ENCODE results near the gene CCDC86. TPM values are rescaled to one million over a fixed set of nuclear protein-coding genes. Genes with fewer than 3 reads are reported as not detected.

CCDC86 gene
- total RNA-seq, 1 experiment from 2014 or later = 53.5 TPM

DNA sequence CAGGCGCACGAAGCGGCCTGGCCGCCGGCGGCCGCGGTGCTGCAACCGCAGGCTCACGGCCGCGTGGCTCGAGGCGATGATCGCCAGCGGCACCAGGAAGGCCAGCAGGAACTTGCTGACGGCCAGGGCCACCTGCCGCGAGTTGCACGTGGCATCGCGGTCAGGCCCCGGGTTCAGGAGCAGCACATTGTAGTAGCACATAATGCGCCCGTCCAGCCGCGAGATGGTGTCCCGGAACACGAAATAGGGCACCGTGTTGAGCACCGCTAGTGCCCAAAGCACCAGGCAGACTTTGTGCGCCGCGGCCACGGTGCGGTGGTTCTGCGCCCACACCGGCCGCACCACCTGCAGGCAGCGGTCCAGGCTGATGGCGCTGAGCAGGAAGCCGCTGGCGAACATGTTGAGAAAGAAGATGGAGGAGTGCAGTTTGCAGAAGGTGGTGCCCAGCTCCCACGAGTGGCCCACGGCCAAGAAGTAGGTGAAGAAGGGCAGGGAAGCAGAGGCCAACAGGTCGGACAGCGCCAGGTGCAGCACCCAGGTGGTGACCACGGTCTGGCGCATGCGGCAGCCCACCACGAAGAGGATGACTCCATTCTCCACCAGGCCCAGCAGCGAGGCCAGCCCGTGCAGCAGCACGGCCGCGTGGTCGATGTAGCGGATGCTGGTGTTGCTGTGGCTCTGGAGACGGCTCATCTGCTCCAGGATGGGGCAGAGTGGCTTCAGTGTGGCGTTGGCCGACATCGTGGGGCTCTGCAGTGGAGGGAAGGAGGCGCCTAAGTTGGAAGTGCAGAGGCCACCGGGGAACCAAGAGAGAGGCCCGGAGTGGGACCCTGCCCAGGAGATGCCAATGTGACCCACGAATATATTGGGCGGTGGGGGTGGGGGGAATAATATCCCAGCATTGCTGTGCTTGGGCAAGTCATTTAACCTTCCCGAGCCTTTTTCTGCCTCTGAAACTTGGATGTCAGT, 11.4 kb downstream of the CCDC86 start:
- ATAC-seq (no peak), DNase-seq (ENCODE audit: low spot score) (no peak)
- POLR2A ChIA-PET = interaction anchor here (1.1 kb wide), 1 partner anchor 34 kb away, joined by 3 read pairs; no protein-coding TSS in a partner anchor
- H3K36me3 Mint-ChIP-seq = peaks cover 22% of the 10 kb centered on the region
- CTCF ChIA-PET = interaction anchor here (0.9 to 1.7 kb wide), 7 partner anchors 10 to 91 kb away, joined by 3 to 13 read pairs (median 5); no protein-coding TSS in a partner anchor
- H3K4me1 Mint-ChIP-seq = peaks cover 10% of the 10 kb centered on the region
- no peaks in the 10 kb centered on the region for H3K9me3 Mint-ChIP-seq
- H3K27ac Mint-ChIP-seq = no peak overlapping the region
- peaks cover 13% of the 10 kb centered on the region for H3K27me3 Mint-ChIP-seq (ENCODE audit: low read depth)
- TF ChIP-seq ELF4 (CRISPR knock-in tag; IDR thresholded peaks at IDR 0.05; ENCODE audit: low read depth) = no peak
- TF ChIP-seq, protein P1, sequence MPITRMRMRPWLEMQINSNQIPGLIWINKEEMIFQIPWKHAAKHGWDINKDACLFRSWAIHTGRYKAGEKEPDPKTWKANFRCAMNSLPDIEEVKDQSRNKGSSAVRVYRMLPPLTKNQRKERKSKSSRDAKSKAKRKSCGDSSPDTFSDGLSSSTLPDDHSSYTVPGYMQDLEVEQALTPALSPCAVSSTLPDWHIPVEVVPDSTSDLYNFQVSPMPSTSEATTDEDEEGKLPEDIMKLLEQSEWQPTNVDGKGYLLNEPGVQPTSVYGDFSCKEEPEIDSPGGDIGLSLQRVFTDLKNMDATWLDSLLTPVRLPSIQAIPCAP (CRISPR knock-in tag; IDR thresholded peaks at IDR 0.05) = peak; percentile 10; the same call in 1 of the 2 replicates
- no peak for TF ChIP-seq SOX15 (CRISPR knock-in tag; IDR thresholded peaks at IDR 0.05)
- TF ChIP-seq OVOL2 (CRISPR knock-in tag; IDR thresholded peaks at IDR 0.05; ENCODE audit: borderline replicate concordance) = no peak
- TF ChIP-seq, protein P2, sequence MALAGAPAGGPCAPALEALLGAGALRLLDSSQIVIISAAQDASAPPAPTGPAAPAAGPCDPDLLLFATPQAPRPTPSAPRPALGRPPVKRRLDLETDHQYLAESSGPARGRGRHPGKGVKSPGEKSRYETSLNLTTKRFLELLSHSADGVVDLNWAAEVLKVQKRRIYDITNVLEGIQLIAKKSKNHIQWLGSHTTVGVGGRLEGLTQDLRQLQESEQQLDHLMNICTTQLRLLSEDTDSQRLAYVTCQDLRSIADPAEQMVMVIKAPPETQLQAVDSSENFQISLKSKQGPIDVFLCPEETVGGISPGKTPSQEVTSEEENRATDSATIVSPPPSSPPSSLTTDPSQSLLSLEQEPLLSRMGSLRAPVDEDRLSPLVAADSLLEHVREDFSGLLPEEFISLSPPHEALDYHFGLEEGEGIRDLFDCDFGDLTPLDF (CRISPR knock-in tag; IDR thresholded peaks at IDR 0.05) = 0 out of 2 replicates have a peak, but pooled peaks have one; percentile 2
- TF ChIP-seq ZNF396 (CRISPR knock-in tag; IDR thresholded peaks at IDR 0.05; ENCODE audit: borderline replicate concordance) = no peak
- TF ChIP-seq, protein P3, sequence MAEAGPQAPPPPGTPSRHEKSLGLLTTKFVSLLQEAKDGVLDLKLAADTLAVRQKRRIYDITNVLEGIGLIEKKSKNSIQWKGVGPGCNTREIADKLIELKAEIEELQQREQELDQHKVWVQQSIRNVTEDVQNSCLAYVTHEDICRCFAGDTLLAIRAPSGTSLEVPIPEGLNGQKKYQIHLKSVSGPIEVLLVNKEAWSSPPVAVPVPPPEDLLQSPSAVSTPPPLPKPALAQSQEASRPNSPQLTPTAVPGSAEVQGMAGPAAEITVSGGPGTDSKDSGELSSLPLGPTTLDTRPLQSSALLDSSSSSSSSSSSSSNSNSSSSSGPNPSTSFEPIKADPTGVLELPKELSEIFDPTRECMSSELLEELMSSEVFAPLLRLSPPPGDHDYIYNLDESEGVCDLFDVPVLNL (CRISPR knock-in tag; IDR thresholded peaks at IDR 0.05; ENCODE audit: borderline replicate concordance, low read depth) = no peak
- no peak for TF ChIP-seq FOXK1 (CRISPR knock-in tag; IDR thresholded peaks at IDR 0.05)
- no peak for TF ChIP-seq ZNF317 (CRISPR knock-in tag; IDR thresholded peaks at IDR 0.05; ENCODE audit: borderline replicate concordance, low read depth)
- no peak for TF ChIP-seq ZNF263 (CRISPR knock-in tag; IDR thresholded peaks at IDR 0.05; ENCODE audit: low read depth)
- TF ChIP-seq JUN (CRISPR knock-in tag; IDR thresholded peaks at IDR 0.05) = no peak; the same call in 1 of the 2 replicates
- TF ChIP-seq, protein P4, sequence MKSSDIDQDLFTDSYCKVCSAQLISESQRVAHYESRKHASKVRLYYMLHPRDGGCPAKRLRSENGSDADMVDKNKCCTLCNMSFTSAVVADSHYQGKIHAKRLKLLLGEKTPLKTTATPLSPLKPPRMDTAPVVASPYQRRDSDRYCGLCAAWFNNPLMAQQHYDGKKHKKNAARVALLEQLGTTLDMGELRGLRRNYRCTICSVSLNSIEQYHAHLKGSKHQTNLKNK (CRISPR knock-in tag; IDR thresholded peaks at IDR 0.05) = no peak
- TF ChIP-seq ZBTB21 (CRISPR knock-in tag; IDR thresholded peaks at IDR 0.05; ENCODE audit: borderline replicate concordance) = no peak
- H3K4me3 Mint-ChIP-seq = no peak overlapping the region

DNA sequence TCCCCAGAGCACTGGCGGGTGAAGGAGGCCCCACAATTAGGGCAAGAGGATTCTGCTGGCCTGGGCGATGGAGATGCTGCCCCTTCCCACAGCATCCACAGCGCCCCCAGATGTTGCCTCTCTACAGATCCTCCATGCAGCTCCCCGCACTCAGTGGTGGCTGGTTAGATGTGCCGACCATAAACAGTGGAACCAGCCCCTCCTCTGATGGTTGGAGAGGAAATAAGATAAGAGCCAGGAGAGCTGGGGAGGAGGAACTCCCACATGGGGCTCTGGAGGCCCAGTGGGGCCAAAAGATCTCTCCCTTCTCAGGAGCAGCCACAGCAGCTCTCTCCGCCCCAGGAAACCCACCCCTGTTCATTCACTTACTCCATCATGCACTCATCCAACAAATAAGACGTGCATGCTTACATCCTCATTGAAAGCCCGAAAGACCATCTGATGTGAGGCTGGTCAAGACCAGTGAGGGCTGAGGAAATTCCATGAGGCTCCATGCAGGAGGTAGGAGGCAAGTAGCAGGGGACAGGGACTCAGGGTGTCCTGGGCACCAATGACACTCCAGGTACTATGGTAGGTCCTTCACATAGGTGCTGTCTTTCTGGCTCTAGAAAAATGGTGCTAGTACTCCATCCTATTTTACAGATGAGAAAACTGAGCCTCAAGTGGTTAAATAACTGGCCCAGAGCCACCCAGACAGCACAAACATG, 12.4 kb downstream of the CCDC86 start:
- Mint-ChIP-seq H3K4me1 (peaks cover 10% of the 10 kb centered on the region), H3K27me3 (ENCODE audit: low read depth) (peaks cover 13% of the 10 kb centered on the region), H3K36me3 (peaks cover 17% of the 10 kb centered on the region), H3K9me3 (no peaks in the 10 kb centered on the region), H3K4me3 (no peak overlapping the region), H3K27ac (no peak overlapping the region)
- TF ChIP-seq ZNF396 (CRISPR knock-in tag; IDR thresholded peaks at IDR 0.05; ENCODE audit: borderline replicate concordance) (no peak), NFE2L1 (CRISPR knock-in tag; IDR thresholded peaks at IDR 0.05) (no peak), ATF1 (CRISPR knock-in tag; IDR thresholded peaks at IDR 0.05) (no peak), CREB1 (CRISPR knock-in tag; IDR thresholded peaks at IDR 0.05) (no peak), HMGA2 (CRISPR knock-in tag; IDR thresholded peaks at IDR 0.05) (no peak)
- TF ChIP-seq, protein P5, sequence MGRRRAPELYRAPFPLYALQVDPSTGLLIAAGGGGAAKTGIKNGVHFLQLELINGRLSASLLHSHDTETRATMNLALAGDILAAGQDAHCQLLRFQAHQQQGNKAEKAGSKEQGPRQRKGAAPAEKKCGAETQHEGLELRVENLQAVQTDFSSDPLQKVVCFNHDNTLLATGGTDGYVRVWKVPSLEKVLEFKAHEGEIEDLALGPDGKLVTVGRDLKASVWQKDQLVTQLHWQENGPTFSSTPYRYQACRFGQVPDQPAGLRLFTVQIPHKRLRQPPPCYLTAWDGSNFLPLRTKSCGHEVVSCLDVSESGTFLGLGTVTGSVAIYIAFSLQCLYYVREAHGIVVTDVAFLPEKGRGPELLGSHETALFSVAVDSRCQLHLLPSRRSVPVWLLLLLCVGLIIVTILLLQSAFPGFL (CRISPR knock-in tag; IDR thresholded peaks at IDR 0.05; ENCODE audit: borderline replicate concordance) = no peak
- TF ChIP-seq, protein P6, sequence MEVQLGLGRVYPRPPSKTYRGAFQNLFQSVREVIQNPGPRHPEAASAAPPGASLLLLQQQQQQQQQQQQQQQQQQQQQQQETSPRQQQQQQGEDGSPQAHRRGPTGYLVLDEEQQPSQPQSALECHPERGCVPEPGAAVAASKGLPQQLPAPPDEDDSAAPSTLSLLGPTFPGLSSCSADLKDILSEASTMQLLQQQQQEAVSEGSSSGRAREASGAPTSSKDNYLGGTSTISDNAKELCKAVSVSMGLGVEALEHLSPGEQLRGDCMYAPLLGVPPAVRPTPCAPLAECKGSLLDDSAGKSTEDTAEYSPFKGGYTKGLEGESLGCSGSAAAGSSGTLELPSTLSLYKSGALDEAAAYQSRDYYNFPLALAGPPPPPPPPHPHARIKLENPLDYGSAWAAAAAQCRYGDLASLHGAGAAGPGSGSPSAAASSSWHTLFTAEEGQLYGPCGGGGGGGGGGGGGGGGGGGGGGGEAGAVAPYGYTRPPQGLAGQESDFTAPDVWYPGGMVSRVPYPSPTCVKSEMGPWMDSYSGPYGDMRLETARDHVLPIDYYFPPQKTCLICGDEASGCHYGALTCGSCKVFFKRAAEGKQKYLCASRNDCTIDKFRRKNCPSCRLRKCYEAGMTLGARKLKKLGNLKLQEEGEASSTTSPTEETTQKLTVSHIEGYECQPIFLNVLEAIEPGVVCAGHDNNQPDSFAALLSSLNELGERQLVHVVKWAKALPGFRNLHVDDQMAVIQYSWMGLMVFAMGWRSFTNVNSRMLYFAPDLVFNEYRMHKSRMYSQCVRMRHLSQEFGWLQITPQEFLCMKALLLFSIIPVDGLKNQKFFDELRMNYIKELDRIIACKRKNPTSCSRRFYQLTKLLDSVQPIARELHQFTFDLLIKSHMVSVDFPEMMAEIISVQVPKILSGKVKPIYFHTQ (CRISPR knock-in tag; IDR thresholded peaks at IDR 0.05) = no peak
- TF ChIP-seq, protein P7, sequence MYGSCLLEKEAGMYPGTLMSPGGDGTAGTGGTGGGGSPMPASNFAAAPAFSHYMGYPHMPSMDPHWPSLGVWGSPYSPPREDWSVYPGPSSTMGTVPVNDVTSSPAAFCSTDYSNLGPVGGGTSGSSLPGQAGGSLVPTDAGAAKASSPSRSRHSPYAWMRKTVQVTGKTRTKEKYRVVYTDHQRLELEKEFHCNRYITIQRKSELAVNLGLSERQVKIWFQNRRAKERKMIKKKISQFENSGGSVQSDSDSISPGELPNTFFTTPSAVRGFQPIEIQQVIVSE (CRISPR knock-in tag; IDR thresholded peaks at IDR 0.05; ENCODE audit: borderline replicate concordance) = no peak
- TF ChIP-seq, protein P8, sequence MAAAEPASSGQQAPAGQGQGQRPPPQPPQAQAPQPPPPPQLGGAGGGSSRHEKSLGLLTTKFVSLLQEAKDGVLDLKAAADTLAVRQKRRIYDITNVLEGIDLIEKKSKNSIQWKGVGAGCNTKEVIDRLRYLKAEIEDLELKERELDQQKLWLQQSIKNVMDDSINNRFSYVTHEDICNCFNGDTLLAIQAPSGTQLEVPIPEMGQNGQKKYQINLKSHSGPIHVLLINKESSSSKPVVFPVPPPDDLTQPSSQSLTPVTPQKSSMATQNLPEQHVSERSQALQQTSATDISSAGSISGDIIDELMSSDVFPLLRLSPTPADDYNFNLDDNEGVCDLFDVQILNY (CRISPR knock-in tag; IDR thresholded peaks at IDR 0.05) = no peak
- ChIA-PET CTCF (interaction anchor here (1.1 kb wide), 1 partner anchor 33 kb away, joined by 5 read pairs; no protein-coding TSS in a partner anchor), POLR2A (no interaction called here)
- ATAC-seq (no peak), DNase-seq (ENCODE audit: low spot score) (no peak)
